Measurements from ENCODE around the gene QSER1. TPM values are rescaled to one million over a fixed set of nuclear protein-coding genes. Genes with fewer than 3 reads are reported as not detected.
"Not testable (repeated sequence)": the region's sequence is repeated elsewhere in the genome, so short reads cannot be mapped to it uniquely, and the experiment has no call there.

Gene QSER1
- total RNA-seq, 2 donors from 2014 or later: 18.6 to 22.8 TPM

DNA sequence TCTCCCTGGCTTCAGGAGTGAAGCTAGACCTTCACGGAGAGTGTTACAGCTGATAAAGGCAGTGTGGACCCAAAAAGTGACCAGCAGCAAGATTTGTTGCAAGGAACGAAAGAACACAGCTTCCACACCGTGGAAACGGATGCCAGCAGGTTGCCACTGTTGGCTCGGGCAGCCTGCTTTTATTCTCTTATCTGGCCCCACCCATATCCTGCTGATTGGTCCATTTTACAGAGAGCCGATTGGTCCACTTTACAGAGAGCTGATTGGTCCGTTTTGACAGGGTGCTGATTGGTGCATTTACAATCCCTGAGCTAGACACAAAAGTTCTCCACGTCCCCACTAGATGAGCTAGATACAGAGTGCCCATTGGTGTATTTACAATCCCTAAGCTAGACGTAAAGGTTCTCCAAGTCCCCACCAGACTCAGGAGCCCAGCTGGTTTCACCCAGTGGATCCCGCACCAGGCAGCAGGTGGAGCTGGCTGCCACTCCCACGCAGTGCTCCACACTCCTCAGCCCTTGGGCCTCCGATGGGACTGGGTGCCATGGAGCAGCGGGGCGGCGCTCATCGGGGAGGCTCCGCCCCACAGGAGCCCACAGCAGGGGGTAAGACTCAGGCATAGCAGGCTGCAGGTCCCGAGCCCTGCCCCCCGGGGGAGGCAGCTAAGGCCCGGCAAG is 4.8 kb upstream of the QSER1 start:
- ATAC-seq; DNase-seq; intact Hi-C loops (cut with DNase I, micrococcal nuclease): not testable (repeated sequence)

DNA sequence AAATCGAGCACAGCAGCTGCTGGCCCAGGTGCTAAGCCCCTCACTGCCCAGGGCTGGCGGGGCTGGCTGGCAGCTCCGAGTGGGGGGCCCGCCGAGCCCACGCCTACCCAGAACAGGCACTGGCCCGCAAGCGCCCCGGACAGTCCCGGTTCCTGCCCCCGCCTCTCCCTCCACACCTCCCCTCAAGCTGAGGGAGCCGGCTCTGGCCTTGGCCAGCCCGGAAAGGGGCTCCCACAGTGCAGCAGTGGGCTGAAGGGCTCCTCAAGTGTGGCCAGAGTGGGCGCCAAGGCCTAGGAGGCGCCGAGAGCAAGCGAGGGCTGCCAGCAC is 4.3 kb upstream of the QSER1 start:
- intact Hi-C loops (cut with DNase I, micrococcal nuclease); DNase-seq; ATAC-seq: not testable (repeated sequence)

DNA sequence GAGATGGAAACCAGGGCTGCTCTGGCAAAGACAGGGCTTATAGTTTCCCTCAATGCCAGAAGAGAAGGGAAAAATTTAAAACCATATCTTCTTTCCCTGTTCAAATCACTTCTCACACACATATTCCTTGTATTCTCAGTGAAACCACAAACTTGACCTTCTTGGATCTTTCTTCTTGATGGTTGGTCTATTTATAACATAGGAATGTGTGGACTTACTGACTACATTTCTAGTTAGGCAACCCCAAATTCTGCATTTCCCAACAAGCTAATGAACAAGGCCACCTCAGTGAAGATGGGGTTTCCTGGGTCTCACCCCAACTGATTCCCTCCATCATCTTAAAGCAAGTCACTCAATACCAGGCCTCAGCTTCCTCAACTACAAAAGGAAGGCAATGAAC is 3.8 kb upstream of the QSER1 start:
- DNase-seq (no peak), ATAC-seq (no peak)
- intact Hi-C loops (cut with DNase I, micrococcal nuclease): no loop called here

DNA sequence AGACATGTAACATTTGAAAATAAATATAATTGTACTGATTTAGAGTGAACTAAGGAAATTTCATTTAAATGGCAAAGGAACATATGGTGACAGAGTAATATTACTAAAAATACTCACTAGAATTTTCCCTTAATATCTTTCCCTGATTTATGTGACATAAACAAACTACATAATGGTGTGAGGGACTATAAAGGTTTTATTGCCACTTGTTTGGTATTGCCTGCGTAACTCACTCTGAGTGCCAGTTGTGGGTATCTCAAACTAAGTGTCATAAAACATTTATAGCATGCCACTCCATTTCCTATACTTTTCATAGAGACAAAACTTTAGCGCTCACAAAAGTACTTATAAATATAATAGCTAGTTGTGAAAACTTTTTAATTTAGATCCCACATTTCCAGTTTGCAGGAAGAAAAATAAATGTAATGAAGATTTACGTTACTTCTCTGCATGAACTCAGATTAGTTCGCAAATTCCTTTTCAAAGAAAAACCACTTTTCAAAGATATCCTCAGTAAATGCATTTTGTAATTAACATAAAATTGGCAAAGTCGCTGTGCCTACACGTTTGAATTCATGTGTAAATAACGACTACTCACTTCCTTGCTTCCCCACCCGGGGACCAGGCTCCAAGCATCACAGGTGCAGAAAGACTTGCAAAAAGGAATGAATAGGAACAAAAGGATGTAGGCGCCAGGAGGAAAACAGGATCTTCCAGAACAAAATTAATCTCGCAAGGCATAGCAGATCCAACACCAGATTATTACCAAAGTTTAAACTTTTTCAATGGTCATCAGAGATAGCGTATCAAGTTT is 1.6 kb upstream of the QSER1 start:
- ATAC-seq (peak; percentile 66), DNase-seq (peak in 1 of 2 donors; percentile 37)
- intact Hi-C loops (cut with DNase I, micrococcal nuclease): no loop called here

DNA sequence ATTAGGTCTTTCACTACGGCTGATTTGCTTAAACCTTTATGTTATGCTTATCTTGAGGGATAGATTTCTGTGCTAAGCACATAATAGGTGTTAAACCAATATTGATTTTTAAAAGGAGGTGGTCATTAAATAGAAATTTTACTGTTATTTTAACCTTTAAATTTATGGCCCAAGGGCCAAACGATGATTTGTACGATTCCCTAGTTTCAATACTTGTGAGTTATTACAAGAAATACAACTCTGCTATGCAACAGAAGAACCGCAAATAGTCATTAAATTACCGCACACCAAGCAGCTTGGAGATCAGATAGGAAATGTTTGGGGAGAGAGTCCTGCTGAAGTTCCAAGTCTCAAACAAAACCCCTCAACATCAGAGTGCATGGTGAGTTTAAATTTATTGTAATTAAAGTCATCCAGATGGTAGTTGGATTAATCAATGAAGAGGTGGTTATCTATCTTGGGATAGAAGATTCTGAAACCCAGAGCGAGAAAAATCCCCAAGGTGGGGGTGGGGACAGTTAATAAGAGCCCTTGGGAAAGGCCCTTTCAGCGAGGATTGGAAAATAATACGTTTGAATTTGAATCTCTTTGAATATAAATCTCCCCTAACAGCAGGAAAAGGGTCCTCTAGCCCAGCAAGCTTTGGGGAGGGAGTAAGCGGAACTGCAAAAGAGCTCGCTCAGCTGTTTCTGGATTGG is 805 bp upstream of the QSER1 start:
- ATAC-seq: peak; percentile 1
- intact Hi-C loops (cut with DNase I, micrococcal nuclease): no loop called here
- no peak for DNase-seq

DNA sequence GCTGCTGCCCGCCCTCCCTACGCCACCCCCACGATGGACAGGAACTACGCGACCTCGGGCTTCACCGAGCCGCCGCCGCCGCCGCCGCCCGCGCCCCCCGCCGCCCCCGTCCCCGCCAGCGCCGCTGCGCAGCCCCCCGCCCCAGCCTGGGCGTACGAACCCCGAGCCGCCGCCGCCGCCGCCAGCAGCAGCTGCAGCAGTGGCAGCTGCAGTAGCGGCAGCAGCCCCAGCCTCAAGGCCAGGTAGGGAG is 407 bp downstream of the QSER1 start:
- no peak for DNase-seq
- intact Hi-C loops (cut with DNase I, micrococcal nuclease): no loop called here
- ATAC-seq: no peak

DNA sequence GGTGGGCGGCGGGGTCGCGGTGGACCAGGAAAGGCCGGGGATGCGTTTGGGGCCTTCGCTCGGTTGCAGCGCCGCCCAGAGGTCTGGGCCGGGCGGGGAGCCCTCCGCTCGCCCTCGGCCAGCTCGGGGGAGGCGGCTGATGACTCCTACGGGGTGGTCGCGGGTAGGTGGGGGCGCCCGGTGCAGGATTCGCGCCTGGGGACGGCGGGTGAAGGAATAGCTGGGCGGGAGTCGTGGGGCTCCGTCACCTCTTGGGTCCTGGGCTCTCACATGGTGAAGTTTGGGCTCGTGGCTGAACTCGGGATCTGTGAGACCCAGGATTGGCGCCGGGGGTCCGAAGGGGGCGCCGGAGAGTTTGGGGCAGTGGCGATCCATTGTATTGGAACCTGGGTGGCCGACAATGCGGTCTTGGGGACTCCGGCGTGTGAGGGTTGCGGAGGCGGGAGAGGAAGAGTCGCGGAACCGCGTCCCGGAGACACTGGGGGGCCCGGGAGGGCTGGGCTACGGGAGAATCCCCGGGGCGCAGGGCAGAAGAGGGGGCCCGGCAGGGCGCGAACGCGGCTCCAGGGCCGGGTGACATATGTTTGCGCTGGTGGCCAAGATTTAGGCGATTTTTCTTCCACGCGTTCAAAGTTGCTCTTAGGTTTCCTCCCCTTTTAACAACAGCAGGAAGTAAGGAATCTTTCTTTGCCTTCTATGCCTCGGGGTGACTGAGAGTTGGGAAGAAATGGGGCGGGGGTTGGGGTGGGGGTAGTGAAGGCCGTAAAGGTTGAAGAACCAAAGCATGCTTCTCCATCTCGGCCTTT is 935 bp downstream of the QSER1 start:
- intact Hi-C loops (cut with DNase I, micrococcal nuclease): no loop called here
- ATAC-seq (peak; percentile 54), DNase-seq (peak; percentile 41 to 71)

DNA sequence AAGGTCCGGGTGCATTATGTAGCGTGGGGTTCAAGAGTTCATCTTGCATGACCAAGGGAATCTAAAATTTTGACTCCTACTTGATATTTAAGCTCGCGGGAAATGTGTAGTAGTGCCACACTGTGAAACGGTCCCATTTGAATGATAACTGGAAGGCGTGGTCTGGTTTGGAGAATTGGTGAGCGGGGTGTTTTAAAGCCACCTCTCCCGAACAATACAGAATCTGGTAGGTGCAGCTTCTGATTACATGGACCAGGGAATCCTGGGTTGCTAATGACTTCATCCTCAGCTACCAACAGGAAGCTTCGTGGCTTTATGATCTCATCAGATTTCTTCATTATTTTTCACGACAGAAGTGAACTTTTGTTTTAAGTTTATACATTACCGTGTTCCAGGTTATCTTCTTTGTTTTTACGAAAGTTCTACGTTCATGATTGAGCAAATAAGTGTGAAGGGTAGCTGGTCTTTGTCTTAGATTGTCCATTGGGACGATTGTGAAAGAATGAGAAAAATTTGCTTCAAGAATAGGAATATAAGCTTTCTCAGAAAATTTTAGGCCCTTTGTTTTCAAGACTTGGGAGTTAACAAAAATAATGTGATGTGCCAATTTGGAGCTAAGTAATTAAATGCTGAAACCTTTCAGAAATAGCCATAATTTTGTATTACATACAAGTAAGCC is 1.7 kb downstream of the QSER1 start:
- intact Hi-C loops (cut with DNase I, micrococcal nuclease): no loop called here
- DNase-seq (peak in 1 of 2 donors; percentile 57), ATAC-seq (peak; percentile 59)

DNA sequence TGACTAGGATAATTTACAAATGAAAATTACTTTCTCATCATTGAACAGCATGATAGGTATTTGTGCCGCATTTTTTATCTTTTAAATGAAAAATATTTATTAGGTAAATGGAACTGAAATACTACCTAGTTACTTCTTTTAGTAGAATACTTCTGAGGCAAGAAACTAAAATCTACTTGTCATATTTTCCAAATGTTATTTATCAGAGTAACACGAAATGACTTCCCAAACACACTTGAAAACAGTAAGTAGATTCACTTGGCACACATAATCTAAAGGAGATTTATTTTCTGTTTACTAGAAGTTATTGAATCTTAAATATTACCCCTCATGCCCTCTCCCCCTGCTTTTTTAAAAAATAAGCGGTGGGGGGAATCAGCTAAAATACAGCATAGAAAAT is 2.3 kb downstream of the QSER1 start:
- no peak for ATAC-seq
- intact Hi-C loops (cut with DNase I, micrococcal nuclease): no loop called here

DNA sequence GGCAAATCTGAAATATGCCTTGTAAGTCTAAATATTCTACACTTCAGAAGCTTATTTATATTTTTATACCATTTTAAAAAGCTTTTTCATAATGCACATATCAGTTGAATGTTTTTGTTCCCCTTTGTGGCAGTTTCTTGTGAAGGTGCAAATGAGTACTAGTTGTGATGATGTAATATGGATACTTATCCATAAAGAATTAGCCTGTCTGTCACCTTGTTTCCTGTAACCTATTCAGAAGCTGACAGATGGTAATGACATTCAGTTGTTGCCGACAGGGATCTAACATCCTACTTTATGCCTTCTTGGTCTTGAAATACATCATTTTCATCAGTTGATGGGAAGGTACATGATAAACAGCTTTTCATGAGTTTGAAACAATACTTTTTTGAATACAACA is 2.9 kb downstream of the QSER1 start:
- DNase-seq (no peak), ATAC-seq (no peak)
- intact Hi-C loops (cut with DNase I, micrococcal nuclease): no loop called here

More for the DNA sequence above, 2.3 kb downstream of the QSER1 start:
- DNase-seq: no peak

DNA sequence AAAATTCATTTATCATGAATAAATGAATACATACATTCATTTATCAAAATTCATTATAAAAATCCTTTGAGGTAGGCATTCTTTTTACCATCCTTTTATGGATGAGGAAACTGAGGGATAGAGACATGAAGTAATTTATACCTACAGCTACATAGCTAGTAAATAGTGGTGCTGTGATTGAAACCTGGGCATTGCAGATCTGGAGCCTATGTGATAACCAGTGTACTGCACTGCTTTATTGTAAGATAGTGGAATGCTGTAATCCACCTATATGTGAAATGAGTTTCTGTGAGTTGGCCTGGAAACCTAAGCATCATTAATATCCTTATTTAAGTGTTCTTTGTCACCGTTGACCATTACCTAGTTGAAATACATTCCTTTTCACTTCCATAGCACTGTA is 4.5 kb downstream of the QSER1 start:
- intact Hi-C loops (cut with DNase I, micrococcal nuclease): no loop called here
- DNase-seq (no peak), ATAC-seq (no peak)

DNA sequence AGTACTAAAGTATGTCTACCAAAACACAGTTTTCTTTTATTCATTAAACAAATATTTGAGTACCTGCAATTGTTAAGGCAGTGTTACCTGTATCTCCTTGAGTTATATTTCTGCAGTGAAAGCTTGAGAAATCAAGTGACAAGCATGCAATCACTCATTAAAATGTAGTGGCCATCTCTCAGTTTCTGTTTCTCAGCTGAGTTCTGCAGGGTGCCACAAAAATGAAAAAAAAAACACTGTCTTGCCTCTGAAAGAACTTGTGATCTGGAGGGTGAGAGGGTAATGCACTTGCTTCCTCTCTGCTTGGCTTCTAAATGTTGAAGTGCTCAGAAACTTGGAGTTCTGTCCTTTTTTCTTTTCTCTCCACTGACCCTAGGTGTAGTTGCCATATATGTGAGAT is 6.8 kb downstream of the QSER1 start:
- no peak for DNase-seq
- ATAC-seq: no peak

DNA sequence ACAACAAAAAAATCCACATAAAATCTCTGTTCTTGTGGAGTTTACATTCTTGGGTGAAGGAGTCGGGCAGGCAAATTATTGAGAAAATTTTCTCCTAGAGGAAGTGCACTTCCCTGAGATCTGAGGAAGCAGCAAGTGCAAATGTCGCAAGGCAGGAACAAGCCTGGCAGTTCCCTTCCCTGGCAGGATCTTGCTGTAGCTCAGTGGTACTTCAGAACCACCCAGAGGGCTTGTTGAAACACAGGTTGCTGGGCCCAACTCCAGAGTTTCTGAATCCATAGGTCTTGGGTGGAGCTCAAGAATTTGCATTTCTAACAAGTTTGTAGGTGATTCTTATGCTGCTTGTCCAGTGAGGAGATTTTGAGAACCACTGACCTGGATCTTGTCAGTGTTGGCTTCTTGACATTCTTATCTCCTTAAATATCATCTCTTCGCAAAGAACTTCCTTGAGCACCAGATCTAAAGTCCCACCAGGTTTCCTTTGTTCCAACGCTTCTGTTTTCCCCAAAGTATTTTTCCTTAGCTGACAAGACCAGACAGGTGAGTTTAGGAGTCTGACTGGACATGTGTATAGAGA is 9.6 kb downstream of the QSER1 start:
- intact Hi-C loops (cut with DNase I, micrococcal nuclease): no loop called here
- DNase-seq (no peak), ATAC-seq (no peak)

More for the DNA sequence above, 6.8 kb downstream of the QSER1 start:
- intact Hi-C loops (cut with DNase I, micrococcal nuclease): no loop called here

DNA sequence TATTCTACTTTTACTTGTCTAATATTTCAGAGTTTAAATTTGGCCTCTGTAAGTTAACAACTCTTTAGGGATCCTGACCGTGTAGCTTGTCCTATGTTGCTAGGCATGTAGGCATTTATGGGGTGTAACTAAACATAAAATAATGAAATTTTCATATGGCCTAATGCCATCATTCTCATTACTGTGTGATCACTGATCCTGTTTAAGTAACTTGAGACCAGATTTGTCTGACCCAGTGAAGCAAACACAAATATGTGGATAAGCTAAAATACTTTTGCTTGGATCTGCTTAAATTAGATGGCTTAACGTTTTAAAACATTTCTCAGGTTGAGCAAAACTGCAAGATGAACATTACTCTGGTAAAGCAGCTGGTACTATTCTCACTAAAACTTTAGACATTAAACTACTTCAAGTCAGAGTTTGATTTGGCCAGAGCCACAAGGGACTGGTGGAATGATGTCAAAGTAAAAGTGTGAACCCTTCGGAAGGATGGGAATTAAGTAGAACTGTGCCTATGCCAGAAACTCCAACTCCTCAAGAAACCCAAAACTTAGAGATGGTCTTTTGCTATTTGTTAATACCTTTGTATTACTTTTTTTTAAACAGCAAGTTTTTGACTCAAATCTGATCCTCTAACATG is 12.5 kb downstream of the QSER1 start:
- DNase-seq (no peak), ATAC-seq (no peak)
- intact Hi-C loops (cut with DNase I, micrococcal nuclease): no loop called here

DNA sequence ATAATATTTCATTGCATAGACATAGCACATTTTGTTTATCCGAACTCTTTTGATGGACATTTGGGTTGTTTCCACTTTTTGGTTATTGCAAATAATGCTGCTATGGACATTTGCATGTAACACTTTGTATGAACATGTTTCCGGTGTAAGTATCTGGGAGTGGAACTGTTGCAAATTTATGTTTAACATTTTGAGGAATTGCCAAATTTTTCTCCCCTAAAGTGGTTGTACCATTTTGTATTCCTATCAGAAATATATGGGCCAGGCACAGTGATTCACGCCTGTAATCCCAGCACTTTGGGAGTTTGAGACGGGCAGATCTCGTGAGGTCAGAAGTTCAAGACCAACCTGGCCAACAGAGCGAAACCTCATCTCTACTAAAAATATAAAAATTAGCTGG is 16.0 kb downstream of the QSER1 start:
- no peak for ATAC-seq
- DNase-seq: no peak
- intact Hi-C loops (cut with DNase I, micrococcal nuclease): no loop called here

DNA sequence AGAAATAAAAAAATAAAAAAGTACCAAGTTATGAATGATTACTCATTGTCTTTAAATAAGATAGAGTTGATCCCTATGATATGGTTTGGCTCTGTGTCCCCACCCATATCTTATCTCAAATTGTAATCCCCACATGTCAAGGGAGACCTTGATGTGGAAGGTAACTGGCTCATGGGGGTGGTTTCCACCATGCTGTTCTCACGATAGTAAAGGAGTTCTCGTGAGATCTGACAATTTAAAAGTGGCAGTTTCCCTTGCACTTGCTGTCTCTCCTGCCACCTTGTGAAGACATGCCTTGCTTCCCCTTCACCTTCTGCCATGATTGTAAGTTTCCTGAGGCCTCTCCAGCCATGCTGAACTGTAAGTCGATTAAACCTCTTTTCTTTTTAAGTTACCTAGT is 18.8 kb downstream of the QSER1 start:
- DNase-seq (no peak), ATAC-seq (no peak)
- intact Hi-C loops (cut with DNase I, micrococcal nuclease): no loop called here

DNA sequence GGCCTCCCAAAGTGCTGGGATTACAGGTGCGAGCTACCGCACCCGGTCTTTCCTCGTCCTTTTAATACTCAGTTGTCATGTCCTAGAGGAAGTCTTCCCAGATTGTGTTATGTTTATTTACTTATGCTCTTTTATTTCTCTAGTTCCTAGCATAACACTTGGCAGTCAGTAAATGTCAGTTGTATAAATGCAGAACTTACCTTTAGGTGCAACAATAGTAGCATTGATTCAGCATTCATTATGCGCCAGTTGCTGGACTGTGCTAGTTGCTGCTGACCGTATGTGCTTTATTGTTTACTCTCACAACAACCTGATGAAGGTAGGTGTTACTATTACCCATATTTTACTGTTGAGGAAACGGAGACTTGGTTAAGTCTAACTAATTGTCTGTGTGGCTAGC is 20.8 kb downstream of the QSER1 start:
- intact Hi-C loops (cut with DNase I, micrococcal nuclease): no loop called here
- ATAC-seq: peak; percentile 74
- peak in 1 of 2 donors; percentile 28 for DNase-seq

DNA sequence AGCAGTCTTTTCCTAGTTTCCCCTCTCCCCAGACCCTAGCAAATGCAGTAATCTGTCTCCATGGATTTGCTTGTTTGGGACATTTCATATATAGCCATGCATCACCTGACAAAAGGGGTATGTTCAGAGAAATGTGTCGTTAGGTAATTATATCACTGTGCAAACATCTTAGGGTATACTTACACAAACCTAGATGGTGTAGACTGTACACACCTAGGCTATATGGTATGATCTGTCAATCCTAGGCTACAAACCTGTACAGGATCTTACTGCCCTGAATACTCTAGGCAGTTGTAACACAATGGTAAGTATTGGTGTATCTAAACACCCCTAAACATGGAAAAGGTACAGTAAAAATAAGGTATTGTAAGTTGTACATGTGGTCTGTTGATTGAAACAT is 23.8 kb downstream of the QSER1 start:
- peak; percentile 81 for ATAC-seq
- intact Hi-C loops (cut with DNase I, micrococcal nuclease): no loop called here
- no peak for DNase-seq

Measured in left colon (tissue), 2 donors.